ENCODE results near the gene NFATC1.

GRCh38 chr18:79567481-79568147, 171.9 kb downstream of the NFATC1 start:
- TF ChIP-seq RAD21 (conservative IDR thresholded peaks at IDR 0.05 in 1 of 2, IDR thresholded peaks at IDR 0.05 in 1 of 2) (no peak), POLR2A (IDR thresholded peaks at IDR 0.05; ENCODE audit: low read length) (no peak), KDM1A (IDR thresholded peaks at IDR 0.05; ENCODE audit: low read depth) (no peak), RNF2 (IDR thresholded peaks at IDR 0.05; ENCODE audit: borderline replicate concordance, low read depth) (no peak), SMC3 (IDR thresholded peaks at IDR 0.05) (no peak), ESRRA (IDR thresholded peaks at IDR 0.05; ENCODE audit: borderline replicate concordance, low read length) (no peak), MAZ (IDR thresholded peaks at IDR 0.05; ENCODE audit: borderline replicate concordance, low read depth, low read length) (no peak)
